HG03521 (cell line): ENCODE results near the gene TMEM179B.
A peak's percentile ranks its signal among the peaks of the same experiment; 100 is the strongest.
"Not testable (repeated sequence)": the region's sequence is repeated elsewhere in the genome, so short reads cannot be mapped to it uniquely, and the experiment has no call there.

Experiments used
- ATAC-seq: cut with Tn5 transposase; IDR thresholded peaks from one replicate; pipeline ENCODE4 v1.9.1; 2021; ENCODE audit warnings: mild to moderate bottlenecking, moderate library complexity; ENCODE audit not compliant: unreplicated experiment

Gene TMEM179B

GRCh38 chr11:62788991-62789390 is 1.8 kb downstream of the TMEM179B start:
- no peak for ATAC-seq

GRCh38 chr11:62789576-62789975 is 2.4 kb downstream of the TMEM179B start:
- no peak for ATAC-seq

GRCh38 chr11:62791501-62792201 is 4.4 kb downstream of the TMEM179B start, which contains the start of gene TMEM223:
Gene TMEM223, minus strand, starts transcription at chr11:62792006. Its CDS starts 12 bp downstream, at chr11:62791994.
- ATAC-seq = peak; percentile 61

GRCh38 chr11:62792202-62792575 is 5.0 kb downstream of the TMEM179B start:
- ATAC-seq = no peak

GRCh38 chr11:62794201-62794775 is 7.1 kb downstream of the TMEM179B start:
- ATAC-seq = no peak

GRCh38 chr11:62796281-62796680 is 9.1 kb downstream of the TMEM179B start:
- no peak for ATAC-seq

- ATAC-seq = no peak
These were observed 12.3 kb downstream of the TMEM179B start for GRCh38 chr11:62799486-62799885.

- ATAC-seq = no peak
These were observed 13.9 kb downstream of the TMEM179B start for GRCh38 chr11:62801071-62801470.

GRCh38 chr11:62804310-62805075 is 17.3 kb downstream of the TMEM179B start:
- ATAC-seq = no peak

- ATAC-seq = peak; percentile 81
These were observed 18.1 kb downstream of the TMEM179B start, which contains the start of gene NXF1 for GRCh38 chr11:62805076-62805892. Gene NXF1, minus strand, starts transcription at chr11:62805440. Its CDS starts 84 bp downstream, at chr11:62805356.

GRCh38 chr11:62805961-62806441 is 18.8 kb downstream of the TMEM179B start:
- ATAC-seq = no peak

- no peak for ATAC-seq
These were observed 19.5 kb downstream of the TMEM179B start for GRCh38 chr11:62806611-62807121.

GRCh38 chr11:62810748-62811147 is 23.5 kb downstream of the TMEM179B start:
- ATAC-seq = no peak

- no peak for ATAC-seq
These were observed 24.5 kb downstream of the TMEM179B start for GRCh38 chr11:62811659-62812058.

- ATAC-seq = no peak
These were observed 29.4 kb downstream of the TMEM179B start for GRCh38 chr11:62816557-62816956.

- no peak for ATAC-seq
These were observed 29.9 kb downstream of the TMEM179B start for GRCh38 chr11:62817129-62817528.

- no peak for ATAC-seq
These were observed 36.5 kb downstream of the TMEM179B start for GRCh38 chr11:62823677-62824076.

GRCh38 chr11:62828130-62828529 is 40.9 kb downstream of the TMEM179B start:
- ATAC-seq = not testable (repeated sequence)

GRCh38 chr11:62830904-62831519 is 43.8 kb downstream of the TMEM179B start:
- no peak for ATAC-seq
